Suprapubic skin (tissue), 4 donors: ENCODE results near the gene MTARC1. TPM values are rescaled to one million over a fixed set of nuclear protein-coding genes. Genes with fewer than 3 reads are reported as not detected.

Source experiments
- DNase-seq, 2 donors: peaks; one replicate each; pipeline ENCODE4 v3.0.0-alpha.2; 2019; ENCODE audit warnings: low spot score in 2 of 2
- H3K27ac ChIP-seq: fragments of 200-600 bp; sonication (generic); one replicate; pipeline ENCODE4 v1.5.1; 2019
- H3K27me3 ChIP-seq: fragments of 200-600 bp; sonication (generic); one replicate; pipeline ENCODE4 v1.5.1; 2019
- H3K36me3 ChIP-seq: fragments of 200-600 bp; sonication (generic); one replicate; pipeline ENCODE4 v1.5.1; 2019
- H3K4me1 ChIP-seq: fragments of 200-600 bp; sonication (generic); one replicate; pipeline ENCODE4 v1.5.1; 2019
- H3K4me3 ChIP-seq: fragments of 200-600 bp; sonication (generic); one replicate; pipeline ENCODE4 v1.5.1; 2019; ENCODE audit warnings: mild to moderate bottlenecking
- H3K9me3 ChIP-seq: fragments of 200-600 bp; sonication (generic); one replicate; pipeline ENCODE4 v1.5.1; 2019
- CTCF ChIP-seq, 2 donors: fragments of 200-600 bp in 1 of 2; fragments of 450-650 bp in 1 of 2; sonication (generic) in 1 of 2; IDR thresholded peaks; one replicate each; pipeline ENCODE4 v1.5.1; 2016 to 2019; ENCODE audit warnings: antibody characterized with exemption in 2 of 2, mild to moderate bottlenecking in 1 of 2, moderate library complexity in 1 of 2
- EP300 ChIP-seq: sonication (generic); formaldehyde crosslinking; IDR thresholded peaks from one replicate; pipeline ENCODE4 v1.6.1; 2017; ENCODE audit warnings: antibody characterized with exemption
- POLR2A ChIP-seq, 2 donors: fragments of 450-650 bp; IDR thresholded peaks; one replicate each; pipeline ENCODE4 v1.6.1; 2017; ENCODE audit warnings: antibody characterized with exemption in 2 of 2, mild to moderate bottlenecking in 2 of 2, moderate library complexity in 2 of 2
- POLR2AphosphoS5 ChIP-seq, 3 donors: sonication (generic); formaldehyde crosslinking; IDR thresholded peaks; one replicate each; pipeline ENCODE4 v1.6.1; 2017; ENCODE audit warnings: antibody characterized with exemption in 3 of 3
- WGBS: methylation state at CpG from one replicate; pipeline ENCODE4 v1.1.5; 2018; 5-methylcytosine and 5-hydroxymethylcytosine counted together
- total RNA-seq, 4 donors: library from RNA; depleted of rRNA; stranded (reverse); fragments of >200 nt; gene quantifications; one replicate each; pipeline ENCODE4 v1.1.0, GENCODE V29; 2016

Gene MTARC1
- total RNA-seq, 4 donors from 2014 or later: 2.1 to 12.7 (median 7.5) TPM

- 94% methylated on average over 10 of the region's 10 CpGs for WGBS
- H3K4me1 ChIP-seq: peaks cover 7% of the 10 kb centered on the region
- no peak for DNase-seq
- no peaks in the 10 kb centered on the region for H3K27me3 ChIP-seq
- H3K27ac ChIP-seq: no peak overlapping the region
- no peaks in the 10 kb centered on the region for H3K9me3 ChIP-seq
- no peak for TF ChIP-seq EP300
- TF ChIP-seq CTCF (IDR thresholded peaks at IDR 0.05): no peak
- no peak for TF ChIP-seq POLR2AphosphoS5 (IDR thresholded peaks at IDR 0.05)
- no peak for TF ChIP-seq POLR2A (IDR thresholded peaks at IDR 0.05)
- H3K36me3 ChIP-seq: no peaks in the 10 kb centered on the region
- no peak overlapping the region for H3K4me3 ChIP-seq
Observed at GRCh38 chr1:220796530-220796929, 9.8 kb downstream of the MTARC1 start.

GRCh38 chr1:220797044-220797443, 10.3 kb downstream of the MTARC1 start:
- H3K4me3 ChIP-seq: no peak overlapping the region
- H3K4me1 ChIP-seq: peaks cover 2% of the 10 kb centered on the region
- no peaks in the 10 kb centered on the region for H3K27me3 ChIP-seq
- no peaks in the 10 kb centered on the region for H3K36me3 ChIP-seq
- no peak overlapping the region for H3K27ac ChIP-seq
- no peak for TF ChIP-seq CTCF (IDR thresholded peaks at IDR 0.05)
- TF ChIP-seq EP300: no peak
- TF ChIP-seq POLR2AphosphoS5 (IDR thresholded peaks at IDR 0.05): no peak
- no peaks in the 10 kb centered on the region for H3K9me3 ChIP-seq
- no peak for DNase-seq

GRCh38 chr1:220797553-220797952, 10.8 kb downstream of the MTARC1 start:
- Histone ChIP-seq H3K9me3 (no peaks in the 10 kb centered on the region), H3K36me3 (no peaks in the 10 kb centered on the region), H3K27me3 (no peaks in the 10 kb centered on the region), H3K27ac (no peak overlapping the region), H3K4me3 (no peak overlapping the region), H3K4me1 (no peaks in the 10 kb centered on the region)
- TF ChIP-seq POLR2A (IDR thresholded peaks at IDR 0.05) (no peak), CTCF (IDR thresholded peaks at IDR 0.05) (no peak), POLR2AphosphoS5 (IDR thresholded peaks at IDR 0.05) (no peak), EP300 (no peak)
- 80% methylated on average over 3 of the region's 3 CpGs for WGBS
- DNase-seq: no peak

GRCh38 chr1:220798338-220798737, 11.6 kb downstream of the MTARC1 start:
- Histone ChIP-seq H3K9me3 (no peaks in the 10 kb centered on the region), H3K4me3 (no peak overlapping the region)
- WGBS: 84% methylated on average over 2 of the region's 2 CpGs

GRCh38 chr1:220800262-220800661, 13.5 kb downstream of the MTARC1 start:
- H3K4me3 ChIP-seq: no peak overlapping the region
- H3K4me1 ChIP-seq: no peaks in the 10 kb centered on the region
- no peaks in the 10 kb centered on the region for H3K9me3 ChIP-seq
- no peak overlapping the region for H3K27ac ChIP-seq
- 80% methylated on average over 6 of the region's 6 CpGs for WGBS
- no peak for TF ChIP-seq CTCF (IDR thresholded peaks at IDR 0.05)
- no peak for TF ChIP-seq POLR2A (IDR thresholded peaks at IDR 0.05)
- TF ChIP-seq POLR2AphosphoS5 (IDR thresholded peaks at IDR 0.05): no peak
- no peak for TF ChIP-seq EP300
- no peaks in the 10 kb centered on the region for H3K27me3 ChIP-seq
- H3K36me3 ChIP-seq: no peaks in the 10 kb centered on the region
- no peak for DNase-seq

More at GRCh38 chr1:220798338-220798737, 11.6 kb downstream of the MTARC1 start:
- Histone ChIP-seq H3K4me1 (no peaks in the 10 kb centered on the region), H3K27me3 (no peaks in the 10 kb centered on the region), H3K36me3 (no peaks in the 10 kb centered on the region), H3K27ac (no peak overlapping the region)
- DNase-seq: no peak
- no peak for TF ChIP-seq CTCF (IDR thresholded peaks at IDR 0.05)
- no peak for TF ChIP-seq POLR2AphosphoS5 (IDR thresholded peaks at IDR 0.05)
- no peak for TF ChIP-seq EP300
- no peak for TF ChIP-seq POLR2A (IDR thresholded peaks at IDR 0.05)
